GM06990 (cell line): Measurements from ENCODE around the gene FKBP9.
"Not testable (repeated sequence)": the region's sequence is repeated elsewhere in the genome, so short reads cannot be mapped to it uniquely, and the experiment has no call there.

Experiments
- DNase-seq: peaks from one replicate; pipeline ENCODE4 v3.0.0-alpha.2; 2011; ENCODE audit not compliant: insufficient read length; ENCODE audit errors: extremely low read depth
- H3K27me3 ChIP-seq: replicated peaks from 2 replicates; pipeline ENCODE4 v1.6.0; 2011; ENCODE audit warnings: low read length; ENCODE audit not compliant: control insufficient read depth, insufficient read depth
- H3K36me3 ChIP-seq: 2 replicates; pipeline ENCODE4 v1.5.1; 2011; ENCODE audit warnings: low read length; ENCODE audit not compliant: control insufficient read depth, insufficient read depth
- H3K4me3 ChIP-seq: replicated peaks from 2 replicates; pipeline ENCODE4 v1.5.1; 2011; ENCODE audit warnings: low read depth, mild to moderate bottlenecking, control low read depth, low read length
- CTCF ChIP-seq: IDR thresholded peaks from 2 replicates; pipeline ENCODE4 v1.5.1; 2011; ENCODE audit warnings: low read length, control low read depth, mild to moderate bottlenecking, inconsistent platforms; ENCODE audit not compliant: insufficient read depth, poor library complexity, severe bottlenecking

FKBP9 gene

GRCh38 chr7:33005690-33006089 lies 48.5 kb downstream of the FKBP9 start:
- H3K4me3 ChIP-seq, DNase-seq, H3K27me3 ChIP-seq, H3K36me3 ChIP-seq: not testable (repeated sequence)

GRCh38 chr7:33009734-33010133 lies 52.5 kb downstream of the FKBP9 start:
- TF ChIP-seq CTCF = no peak
- Histone ChIP-seq H3K4me3 (no peak overlapping the region), H3K27me3 (no peaks in the 10 kb centered on the region), H3K36me3 (peaks cover 7% of the 10 kb centered on the region)
- DNase-seq = no peak

- H3K36me3 ChIP-seq = peaks cover 9% of the 10 kb centered on the region
- TF ChIP-seq CTCF = no peak
- DNase-seq = no peak
- no peak overlapping the region for H3K4me3 ChIP-seq
- no peaks in the 10 kb centered on the region for H3K27me3 ChIP-seq
Observed at GRCh38 chr7:33012364-33012763, 55.1 kb downstream of the FKBP9 start.

GRCh38 chr7:33024189-33024757 lies 67.0 kb downstream of the FKBP9 start:
- no peak for DNase-seq
- H3K4me3 ChIP-seq = no peak overlapping the region
- no peaks in the 10 kb centered on the region for H3K27me3 ChIP-seq
- H3K36me3 ChIP-seq = peaks cover 4% of the 10 kb centered on the region
- no peak for TF ChIP-seq CTCF

- Histone ChIP-seq H3K36me3 (peaks cover 2% of the 10 kb centered on the region), H3K4me3 (no peak overlapping the region), H3K27me3 (no peaks in the 10 kb centered on the region)
- no peak for DNase-seq
- TF ChIP-seq CTCF = no peak
Observed at GRCh38 chr7:33035776-33036175, 78.5 kb downstream of the FKBP9 start.

- H3K4me3 ChIP-seq = peak overlapping the region; percentile 76
- DNase-seq = no peak
- no peaks in the 10 kb centered on the region; the same call in 1 of the 2 replicates for H3K36me3 ChIP-seq
- H3K27me3 ChIP-seq = no peaks in the 10 kb centered on the region
- no peak for TF ChIP-seq CTCF
Observed at GRCh38 chr7:33038639-33039038, 81.4 kb downstream of the FKBP9 start.
